Measurements from ENCODE around the gene ASXL3.

ASXL3 gene

GRCh38 chr18:33711514-33711913, 133.5 kb downstream of the ASXL3 start:
- DNase-seq (ENCODE audit: extremely low read depth, low read depth): no peak
- TF ChIP-seq, protein P1, sequence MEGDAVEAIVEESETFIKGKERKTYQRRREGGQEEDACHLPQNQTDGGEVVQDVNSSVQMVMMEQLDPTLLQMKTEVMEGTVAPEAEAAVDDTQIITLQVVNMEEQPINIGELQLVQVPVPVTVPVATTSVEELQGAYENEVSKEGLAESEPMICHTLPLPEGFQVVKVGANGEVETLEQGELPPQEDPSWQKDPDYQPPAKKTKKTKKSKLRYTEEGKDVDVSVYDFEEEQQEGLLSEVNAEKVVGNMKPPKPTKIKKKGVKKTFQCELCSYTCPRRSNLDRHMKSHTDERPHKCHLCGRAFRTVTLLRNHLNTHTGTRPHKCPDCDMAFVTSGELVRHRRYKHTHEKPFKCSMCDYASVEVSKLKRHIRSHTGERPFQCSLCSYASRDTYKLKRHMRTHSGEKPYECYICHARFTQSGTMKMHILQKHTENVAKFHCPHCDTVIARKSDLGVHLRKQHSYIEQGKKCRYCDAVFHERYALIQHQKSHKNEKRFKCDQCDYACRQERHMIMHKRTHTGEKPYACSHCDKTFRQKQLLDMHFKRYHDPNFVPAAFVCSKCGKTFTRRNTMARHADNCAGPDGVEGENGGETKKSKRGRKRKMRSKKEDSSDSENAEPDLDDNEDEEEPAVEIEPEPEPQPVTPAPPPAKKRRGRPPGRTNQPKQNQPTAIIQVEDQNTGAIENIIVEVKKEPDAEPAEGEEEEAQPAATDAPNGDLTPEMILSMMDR (IDR thresholded peaks at IDR 0.05; ENCODE audit: low read depth, low read length): no peak

GRCh38 chr18:33712719-33713118, 134.7 kb downstream of the ASXL3 start:
- TF ChIP-seq, protein P1 (IDR thresholded peaks at IDR 0.05; ENCODE audit: low read depth, low read length): no peak
- DNase-seq (ENCODE audit: extremely low read depth, low read depth): no peak

- TF ChIP-seq, protein P1 (IDR thresholded peaks at IDR 0.05; ENCODE audit: low read depth, low read length): no peak
- no peak for DNase-seq (ENCODE audit: extremely low read depth, low read depth)
Measured at GRCh38 chr18:33716061-33716683, 138.2 kb downstream of the ASXL3 start.

DNA sequence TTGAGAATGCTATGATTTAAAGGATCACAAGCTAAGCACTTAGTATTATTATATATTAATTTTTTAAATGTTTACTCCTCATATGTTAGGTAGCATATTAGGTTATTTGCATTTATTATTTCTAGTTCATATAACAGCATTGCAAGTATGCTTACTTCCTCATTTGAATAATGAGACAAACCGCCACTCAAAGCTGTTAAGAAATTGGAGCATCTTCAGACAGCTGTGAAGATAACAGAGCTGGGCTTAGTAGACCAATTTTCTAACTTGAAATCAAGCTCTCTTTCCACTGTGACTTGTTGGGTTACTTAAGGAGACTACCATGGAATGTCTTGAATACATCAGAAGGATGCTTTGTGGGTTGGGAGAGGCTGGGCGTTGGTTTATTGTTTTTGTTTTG, 139.3 kb downstream of the ASXL3 start:
- TF ChIP-seq, protein P1 (IDR thresholded peaks at IDR 0.05; ENCODE audit: low read depth, low read length): no peak
- DNase-seq (ENCODE audit: extremely low read depth, low read depth): no peak

GRCh38 chr18:33720133-33720532, 142.1 kb downstream of the ASXL3 start:
- DNase-seq (ENCODE audit: extremely low read depth, low read depth): no peak
- TF ChIP-seq, protein P1 (IDR thresholded peaks at IDR 0.05; ENCODE audit: low read depth, low read length): no peak

GRCh38 chr18:33729556-33729955, 151.5 kb downstream of the ASXL3 start:
- TF ChIP-seq, protein P1 (IDR thresholded peaks at IDR 0.05; ENCODE audit: low read depth, low read length): no peak
- no peak for DNase-seq (ENCODE audit: extremely low read depth, low read depth)

- TF ChIP-seq, protein P1 (IDR thresholded peaks at IDR 0.05; ENCODE audit: low read depth, low read length): no peak
- DNase-seq (ENCODE audit: extremely low read depth, low read depth): no peak
Measured at GRCh38 chr18:33733376-33733775, 155.4 kb downstream of the ASXL3 start.
